Right hindlimb (tissue), 1 donor: ENCODE measurements around the gene CLSTN2.

ENCODE experiments used
- DNase-seq: peaks from one replicate; pipeline ENCODE4 v3.0.0-alpha.2; 2018

CLSTN2 gene

DNA sequence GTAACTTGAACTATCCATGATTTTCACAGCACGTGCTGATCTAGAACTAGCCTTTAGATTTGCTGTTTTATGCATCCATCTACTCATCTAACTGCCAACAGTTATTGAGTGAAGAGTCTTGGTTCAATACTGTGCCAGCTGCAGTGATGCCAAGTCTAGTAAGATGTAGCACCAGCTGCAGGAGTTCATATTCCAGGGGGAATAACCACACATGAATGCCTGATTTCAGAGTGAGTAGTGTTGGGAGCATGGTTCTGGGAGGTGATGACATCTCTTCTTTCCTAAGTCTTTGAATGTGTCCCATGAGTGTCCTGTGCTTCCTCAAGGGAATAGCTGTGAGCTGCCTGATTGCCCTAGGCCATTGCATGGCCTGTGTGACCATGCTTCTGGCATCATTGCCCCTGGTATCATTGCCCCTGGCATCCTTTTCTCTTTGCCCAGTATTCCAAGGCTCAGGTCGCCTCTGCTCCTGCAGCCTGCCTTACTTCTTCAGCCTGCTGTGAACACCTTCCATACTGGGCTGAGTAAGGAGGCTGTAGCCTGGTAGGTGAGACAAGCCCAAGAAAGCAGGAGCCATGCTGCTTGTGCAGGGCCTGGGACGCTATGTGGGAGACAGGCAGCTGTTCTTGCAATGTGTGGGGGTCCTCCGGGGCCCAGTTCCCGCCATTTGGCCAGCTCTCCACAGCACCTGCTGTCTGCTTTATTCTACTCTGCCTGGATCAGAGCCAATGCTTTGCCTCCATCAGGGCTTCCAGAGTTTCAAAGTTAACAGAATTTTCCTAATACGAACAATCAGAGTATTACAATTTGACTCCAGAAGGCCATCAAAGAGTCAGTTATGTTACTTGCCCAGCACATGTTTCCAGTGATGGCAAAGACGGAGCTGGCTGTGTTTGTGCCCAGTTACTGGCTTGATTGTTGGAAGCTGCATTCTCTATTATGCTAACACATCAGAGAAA, 73.2 kb downstream of the CLSTN2 start:
- peak; percentile 63 for DNase-seq

DNA sequence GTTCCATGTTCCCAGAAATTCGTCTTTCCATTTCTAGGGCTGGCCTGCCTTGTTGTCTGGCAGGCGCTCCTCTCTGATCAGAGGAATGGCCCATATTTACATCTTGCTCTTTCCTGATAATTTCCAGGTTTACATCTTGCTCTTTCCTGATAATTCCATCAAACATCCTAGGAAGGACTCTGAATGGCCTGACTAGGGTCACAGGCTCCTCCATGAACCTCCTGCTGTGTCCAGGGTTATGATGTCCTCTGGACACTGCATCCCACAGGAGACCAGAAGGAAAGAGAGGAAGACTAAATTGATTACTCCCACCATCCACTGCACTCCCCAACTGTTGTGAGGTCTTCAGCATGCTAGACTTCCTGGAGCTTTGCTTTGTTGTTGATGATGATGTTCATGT, 75.4 kb downstream of the CLSTN2 start:
- DNase-seq: no peak

DNA sequence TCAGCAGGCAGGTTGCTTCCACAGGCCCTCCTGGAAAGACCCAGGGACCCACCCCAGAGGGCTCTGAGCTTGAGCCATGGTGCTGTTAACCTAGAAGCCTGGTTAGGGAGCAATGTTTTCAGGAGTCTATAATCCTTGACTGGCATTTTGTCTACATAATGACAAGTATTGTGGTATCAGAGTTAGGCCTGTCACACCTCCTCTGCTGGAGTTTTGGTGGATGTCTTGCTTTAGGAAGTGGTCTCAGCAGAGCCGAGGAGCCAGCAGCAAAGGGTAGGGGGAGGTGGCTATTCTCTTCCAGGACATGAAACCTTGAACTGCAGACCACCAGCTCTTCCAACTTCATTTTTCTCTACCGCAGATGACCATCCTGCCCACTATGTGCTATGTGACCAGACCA, 76.1 kb downstream of the CLSTN2 start:
- no peak for DNase-seq

- DNase-seq: no peak
These were observed 76.8 kb downstream of the CLSTN2 start for GRCh38 chr3:140011611-140012277.

- no peak for DNase-seq
These were observed 78.2 kb downstream of the CLSTN2 start for GRCh38 chr3:140013220-140013619.

DNA sequence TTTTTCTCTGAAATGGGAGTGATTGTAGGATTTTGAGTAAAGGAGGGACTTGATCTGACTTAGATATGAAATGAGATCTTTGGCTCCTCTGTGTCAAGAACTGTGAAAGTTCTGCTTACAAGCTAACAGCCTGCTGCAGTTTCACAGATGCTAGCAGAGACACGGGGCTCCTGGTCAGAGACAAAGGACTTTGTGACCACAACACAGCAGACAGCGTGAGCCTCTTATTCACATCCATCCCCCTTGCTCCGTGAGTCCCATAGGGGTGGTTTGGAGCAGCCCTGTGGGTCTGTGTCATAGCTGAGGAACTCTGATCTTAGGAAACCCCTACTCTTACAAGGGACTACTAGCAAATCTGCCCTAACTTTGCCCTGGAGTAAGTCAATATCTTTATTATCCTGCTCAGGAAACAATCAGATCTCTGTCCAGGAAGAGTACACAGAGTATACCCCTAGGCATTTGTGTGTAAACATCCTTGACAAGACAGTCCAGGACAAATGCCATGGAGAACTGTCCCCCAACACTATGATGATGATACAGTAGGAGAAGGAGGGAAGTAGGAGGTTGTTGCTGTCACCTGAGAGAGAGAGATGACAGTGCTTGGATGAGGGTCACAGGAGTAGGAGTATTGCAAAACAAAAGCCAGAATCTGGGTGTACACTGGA, 80.0 kb downstream of the CLSTN2 start:
- DNase-seq: no peak

GRCh38 chr3:140015741-140016140, 80.8 kb downstream of the CLSTN2 start:
- DNase-seq: no peak

- DNase-seq: no peak
These were observed 83.6 kb downstream of the CLSTN2 start for GRCh38 chr3:140018556-140018955.

- DNase-seq: no peak
These were observed 85.0 kb downstream of the CLSTN2 start for GRCh38 chr3:140019946-140020345.

- DNase-seq: no peak
These were observed 85.6 kb downstream of the CLSTN2 start for GRCh38 chr3:140020541-140020940.

GRCh38 chr3:140021269-140021668, 86.3 kb downstream of the CLSTN2 start:
- DNase-seq: no peak

- no peak for DNase-seq
These were observed 87.2 kb downstream of the CLSTN2 start for GRCh38 chr3:140022066-140022770.

GRCh38 chr3:140023616-140024530, 88.9 kb downstream of the CLSTN2 start:
- peak; percentile 43 for DNase-seq

GRCh38 chr3:140031170-140031569, 96.2 kb downstream of the CLSTN2 start:
- no peak for DNase-seq

- no peak for DNase-seq
These were observed 99.1 kb downstream of the CLSTN2 start for GRCh38 chr3:140034058-140034457.

DNA sequence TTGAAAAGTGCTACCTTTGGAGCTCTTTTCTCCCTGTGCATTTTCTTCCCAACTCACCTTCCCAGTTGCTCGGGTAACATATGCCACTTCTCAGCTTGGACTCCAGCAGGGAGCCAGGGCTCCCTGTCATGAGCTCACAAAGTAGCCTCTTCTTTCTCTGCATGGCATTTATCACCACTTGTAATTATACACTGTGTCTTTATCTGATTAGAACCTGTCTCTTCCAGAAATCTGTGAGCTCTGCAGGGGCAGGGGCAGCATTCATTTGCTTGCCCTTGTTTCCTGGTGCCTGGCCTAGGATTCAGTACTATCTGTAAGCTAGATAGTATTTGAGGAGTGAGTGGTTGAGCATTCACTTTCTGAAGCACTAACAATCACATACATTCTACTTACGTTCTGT, 100.9 kb downstream of the CLSTN2 start:
- DNase-seq: no peak

DNA sequence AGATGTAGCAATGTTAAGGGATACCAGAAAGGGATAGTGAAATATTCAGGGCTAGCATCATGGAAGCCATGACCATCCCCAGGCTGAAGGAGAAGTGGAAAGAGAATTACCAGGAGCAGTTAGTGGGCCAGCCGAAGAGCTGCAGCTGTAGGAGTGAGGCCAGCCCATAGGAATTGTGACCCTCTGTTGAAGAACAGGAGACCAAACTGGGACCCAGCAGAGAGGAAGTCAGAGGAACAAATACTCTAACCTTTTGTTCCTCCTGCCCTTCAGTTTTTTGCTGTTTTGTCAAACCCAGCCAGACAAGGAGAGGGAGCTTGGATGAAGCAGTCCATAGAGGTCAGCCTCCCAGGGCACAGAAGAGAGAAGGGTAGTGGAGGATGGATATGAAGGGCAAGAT, 115.4 kb downstream of the CLSTN2 start:
- DNase-seq: no peak

DNA sequence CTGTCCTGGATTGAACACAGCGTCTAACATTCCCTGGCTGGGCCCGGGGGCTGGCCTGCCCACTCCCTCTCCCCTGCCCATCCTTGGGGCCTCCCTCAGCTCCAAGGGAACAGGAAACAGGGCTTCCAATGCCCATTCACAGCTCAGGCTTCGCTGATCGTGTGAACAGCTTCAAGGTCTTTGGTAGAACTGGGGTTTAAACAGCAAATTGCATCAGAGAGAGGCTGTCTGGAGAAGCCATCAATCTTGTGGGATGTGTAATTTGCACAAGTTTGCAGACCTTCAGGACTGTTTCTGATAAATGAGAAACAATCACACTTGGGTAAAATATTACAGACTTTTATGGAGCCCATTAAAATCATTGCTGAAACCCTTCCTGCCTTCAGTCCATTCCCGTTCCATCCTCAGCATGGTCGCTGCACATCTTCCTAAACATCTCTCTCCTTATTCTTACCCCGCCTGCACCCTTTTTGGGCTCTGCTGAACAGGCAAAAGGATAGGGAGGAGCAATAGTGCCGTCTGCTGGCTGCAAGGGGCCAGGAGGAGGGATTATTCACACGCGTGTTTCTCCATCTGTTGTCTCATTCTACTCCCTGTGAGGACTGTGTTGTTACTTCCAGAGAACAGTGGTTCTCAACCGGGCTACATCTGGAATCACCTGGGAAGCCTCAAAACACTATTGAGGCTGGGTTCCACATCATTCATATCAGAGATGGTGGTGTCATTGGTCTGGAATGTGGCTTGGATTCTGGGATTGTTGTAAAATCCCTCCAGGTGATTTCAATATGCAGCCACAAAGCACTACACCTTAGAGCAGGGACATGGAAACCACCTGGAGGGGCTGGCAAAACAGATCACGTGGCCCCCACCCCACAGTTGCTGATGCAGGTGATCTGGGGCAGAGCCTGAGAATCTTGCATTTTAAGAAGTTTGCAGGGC, 116.3 kb downstream of the CLSTN2 start:
- DNase-seq: peak; percentile 25

GRCh38 chr3:140052771-140053702, 118.1 kb downstream of the CLSTN2 start:
- DNase-seq: no peak
